Endothelial cell of umbilical vein (primary cell): Measurements from ENCODE around the gene HEATR5A. TPM values are rescaled to one million over a fixed set of nuclear protein-coding genes. Genes with fewer than 3 reads are reported as not detected.

Experiments
- BruUV-seq: library from RNA; stranded (reverse); fragments of 400-500 nt; replicated peaks from 2 replicates; lab custom pipeline; 2021; lab: Mats Ljungman, UMichigan
- CTCF ChIA-PET: fragments of 300-600, 350-600 bp; sonication (Branson Sonifier 250); formaldehyde crosslinking; loops from one replicate; lab custom pipeline; 2021; ENCODE audit warnings: antibody characterized with exemption, inconsistent platforms; lab: Charles Lee
- POLR2A ChIA-PET: fragments of 300-600, 350-600 bp; sonication (Branson Sonifier 250); formaldehyde crosslinking; loops from one replicate; lab custom pipeline; 2021; ENCODE audit warnings: antibody characterized with exemption, inconsistent platforms; lab: Charles Lee
- DNase-seq: peaks from one replicate; pipeline ENCODE4 v3.0.0-alpha.2; 2011; ENCODE audit warnings: low read depth, low spot score
- FAIRE-seq: peaks from 2 replicates; lab custom pipeline; 2011; peaks lifted over from hg19 to GRCh38; lab: Jason Lieb, UNC
- H2AFZ ChIP-seq: 2 replicates; pipeline ENCODE4 v1.6.0; 2012; ENCODE audit warnings: low read depth, low read length, control low read depth, inconsistent platforms
- H3K27ac ChIP-seq: 2 replicates; pipeline ENCODE4 v1.5.1; 2011; ENCODE audit warnings: low read depth, mild to moderate bottlenecking, control low read depth, low read length, moderate library complexity; ENCODE audit not compliant: insufficient read depth
- H3K27me3 ChIP-seq, 2 experiments: 2 replicates each; pipeline versions ENCODE4 v1.6.0 to v1.6.1; 2011; ENCODE audit warnings: low read length in 2 of 2, mixed read lengths in 1 of 2; ENCODE audit not compliant: control insufficient read depth in 2 of 2, insufficient read depth in 2 of 2
- H3K36me3 ChIP-seq, 2 experiments: 2 replicates in 1 of 2; 3 replicates in 1 of 2; pipeline ENCODE4 v1.5.1; 2011; ENCODE audit warnings: low read length in 2 of 2, mild to moderate bottlenecking in 1 of 2, moderate library complexity in 1 of 2; ENCODE audit not compliant: control insufficient read depth in 2 of 2, insufficient read depth in 2 of 2; ENCODE audit errors: extremely low read depth in 1 of 2
- H3K4me1 ChIP-seq: 3 replicates; pipeline ENCODE4 v1.5.1; 2011; ENCODE audit warnings: mild to moderate bottlenecking, low read length; ENCODE audit not compliant: control insufficient read depth, insufficient read depth; ENCODE audit errors: extremely low read depth
- H3K4me2 ChIP-seq: 2 replicates; pipeline ENCODE4 v1.6.1; 2011; ENCODE audit warnings: low read length, control low read depth, mixed read lengths; ENCODE audit not compliant: insufficient read depth
- H3K4me3 ChIP-seq, 3 experiments: fragments of 200-600 bp in 1 of 3; sonication (generic), shearing (Covaris generic) in 1 of 3; replicated peaks in 1 of 3; 2 replicates each; pipeline ENCODE4 v1.5.1; 2011 to 2016; ENCODE audit warnings: control low read depth in 3 of 3, low read length in 3 of 3, mild to moderate bottlenecking in 2 of 3, inconsistent platforms in 1 of 3, low read depth in 1 of 3, moderate library complexity in 1 of 3; ENCODE audit not compliant: insufficient read depth in 1 of 3
- H3K79me2 ChIP-seq: 2 replicates; pipeline ENCODE4 v1.6.0; 2012; ENCODE audit warnings: low read length, inconsistent platforms; ENCODE audit not compliant: control insufficient read depth, insufficient read depth
- H3K9ac ChIP-seq: replicated peaks from 2 replicates; pipeline ENCODE3; 2011; ENCODE audit warnings: low read length, control low read depth; ENCODE audit not compliant: insufficient read depth; ENCODE audit errors: extremely low read depth
- H3K9me1 ChIP-seq: replicated peaks from 3 replicates; pipeline ENCODE4 v1.6.0; 2011; ENCODE audit warnings: mild to moderate bottlenecking, low read length; ENCODE audit not compliant: control insufficient read depth, insufficient read depth; ENCODE audit errors: extremely low read depth
- H3K9me3 ChIP-seq: replicated peaks from 2 replicates; pipeline ENCODE4 v1.5.1; 2012; ENCODE audit warnings: low read length, inconsistent platforms; ENCODE audit not compliant: control insufficient read depth, insufficient read depth
- H4K20me1 ChIP-seq: replicated peaks from 2 replicates; pipeline ENCODE3; 2011; ENCODE audit warnings: mild to moderate bottlenecking, low read length; ENCODE audit not compliant: control insufficient read depth, insufficient read depth; ENCODE audit errors: extremely low read depth
- CTCF ChIP-seq, 2 donors: IDR thresholded peaks; 1 replicate in 1 of 2; 2 replicates in 1 of 2; pipeline ENCODE4 v1.5.1; 2011; ENCODE audit warnings: low read length in 2 of 2, mild to moderate bottlenecking in 2 of 2, moderate library complexity in 2 of 2, control low read depth in 1 of 2, inconsistent platforms in 1 of 2, low read depth in 1 of 2; ENCODE audit not compliant: insufficient read depth in 1 of 2; ENCODE audit errors: extremely low read depth in 1 of 2
- EZH2 ChIP-seq: IDR thresholded peaks from 2 replicates; pipeline ENCODE4 v1.6.1; 2012; ENCODE audit warnings: borderline replicate concordance, low read depth, mild to moderate bottlenecking, moderate library complexity, low read length, inconsistent platforms; ENCODE audit not compliant: severe bottlenecking
- FOS ChIP-seq: IDR thresholded peaks from 2 replicates; pipeline ENCODE4 v1.6.1; 2011; ENCODE audit warnings: mild to moderate bottlenecking, low read length, moderate library complexity, borderline replicate concordance; ENCODE audit not compliant: insufficient read depth
- GATA2 ChIP-seq: IDR thresholded peaks from 2 replicates; pipeline ENCODE4 v1.7.0; 2011; ENCODE audit warnings: low read depth, mild to moderate bottlenecking, moderate library complexity, mixed read lengths, low read length; ENCODE audit not compliant: insufficient read length, insufficient read depth
- JUN ChIP-seq: IDR thresholded peaks from 2 replicates; pipeline ENCODE4 v1.6.1; 2011; ENCODE audit warnings: borderline replicate concordance, low read depth; ENCODE audit not compliant: insufficient read length, insufficient read depth
- MAX ChIP-seq: IDR thresholded peaks from 2 replicates; pipeline ENCODE4 v1.6.1; 2011; ENCODE audit not compliant: insufficient read depth, insufficient read length
- MYC ChIP-seq: IDR thresholded peaks from one replicate; pipeline ENCODE4 v1.6.1; 2011; ENCODE audit warnings: mild to moderate bottlenecking, low read depth, low read length
- POLR2A ChIP-seq: IDR thresholded peaks from 2 replicates; pipeline ENCODE4 v1.6.1; 2012; ENCODE audit warnings: low read depth, mild to moderate bottlenecking, control low read depth, low read length
- POLR2AphosphoS5 ChIP-seq: IDR thresholded peaks from 2 replicates; pipeline ENCODE4 v1.6.1; 2012; ENCODE audit warnings: low read depth, mild to moderate bottlenecking, control low read depth, low read length, moderate library complexity; ENCODE audit not compliant: insufficient read depth
- dilution Hi-C: fragments of 300-500 bp; cut with MboI; formaldehyde crosslinking; loops from one replicate; pipeline ENCODE4 v1.15.0; 2019; ENCODE audit warnings: low sequenced_read_pairs; ENCODE audit not compliant: extremely low pct_ligation_motif_present
- intact Hi-C: fragments of 100-400 bp; cut with micrococcal nuclease; formaldehyde crosslinking; loops from one replicate; pipeline ENCODE4 v1.10.0; 2022
- polyA plus RNA-seq, 4 experiments: library from polyadenylated mRNA; depleted of rRNA in 3 of 4; stranded (reverse) in 3 of 4; unstranded in 1 of 4; fragments of >200 nt; gene quantifications; 2 replicates each; pipeline versions ENCODE4 v1.2.1 to v1.2.3, GENCODE V29; 2011 to 2012; ENCODE audit warnings: missing spikeins in 1 of 4
- total RNA-seq: library from RNA; stranded (reverse); gene quantifications from 2 replicates; pipeline ENCODE4 v1.2.3, GENCODE V29; 2021

HEATR5A gene
- total and polyA plus RNA-seq, 2 donors (not counting 3 experiments of a cell fraction or from before 2014, with no cell fraction given) = 12.6 to 45.3 TPM

- Histone ChIP-seq H3K9me1 (no peaks in the 10 kb centered on the region), H3K79me2 (no peaks in the 10 kb centered on the region), H2AFZ (no peak overlapping the region), H3K4me1 (no peaks in the 10 kb centered on the region), H3K27ac (no peak overlapping the region), H3K9me3 (no peaks in the 10 kb centered on the region), H3K9ac (no peak overlapping the region), H3K4me3 (no peak overlapping the region), H3K27me3 (no peaks in the 10 kb centered on the region), H3K36me3 (peaks cover 4 to 7% of the 10 kb centered on the region in 2 experiments), H4K20me1 (no peaks in the 10 kb centered on the region), H3K4me2 (no peak overlapping the region)
- ChIA-PET POLR2A (no interaction called here), CTCF (no interaction called here)
- FAIRE-seq (no peak), DNase-seq (no peak)
- no TSS peak for BruUV-seq
- intact Hi-C loops = no loop called here
- dilution Hi-C loops = no loop called here
- TF ChIP-seq POLR2AphosphoS5 (no peak), GATA2 (no peak), FOS (no peak), MAX (no peak), EZH2 (no peak), POLR2A (no peak), MYC (no peak), CTCF (IDR thresholded peaks at IDR 0.05; ENCODE audit: extremely low read depth in 1 of 2, insufficient read depth in 1 of 2, low read depth in 1 of 2, low read length in 2 of 2) (no peak), JUN (no peak)
These were observed 113.2 kb downstream of the HEATR5A start for GRCh38 chr14:31307198-31307597.
